NT2/D1 (cell line): ENCODE results near the gene FAM110D.

Experiments used
- YY1 ChIP-seq: IDR thresholded peaks from 2 replicates; pipeline ENCODE4 v1.6.1; 2011; ENCODE audit not compliant: insufficient read length, insufficient read depth
- ZNF274 ChIP-seq: IDR thresholded peaks from 2 replicates; pipeline ENCODE4 v1.6.1; 2011; ENCODE audit warnings: mild to moderate bottlenecking, low read depth, low read length

DNA sequence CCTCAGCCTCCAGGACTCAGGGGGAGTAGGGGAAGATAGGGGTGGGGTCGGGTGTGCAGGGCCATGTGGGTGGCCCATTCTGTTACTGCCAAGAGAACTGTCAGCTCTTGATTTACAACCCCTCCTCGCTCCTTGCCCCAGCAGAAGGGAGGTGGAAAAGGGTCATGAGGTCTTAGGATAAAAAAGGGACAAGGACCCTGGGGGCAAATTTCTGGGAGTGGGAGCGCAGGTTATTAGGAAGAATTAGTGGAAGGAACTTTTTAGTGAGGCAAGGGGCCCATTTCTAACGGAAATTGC lies 812 bp downstream of the FAM110D start:
- TF ChIP-seq YY1 (no peak), ZNF274 (no peak)
